GM21367 (cell line): ENCODE data around the gene UNC45B.
"Not testable (repeated sequence)": the region's sequence is repeated elsewhere in the genome, so short reads cannot be mapped to it uniquely, and the experiment has no call there.

ENCODE experiments used
- ATAC-seq: cut with Tn5 transposase; IDR thresholded peaks from one replicate; pipeline ENCODE4 v1.9.1; 2021; ENCODE audit not compliant: unreplicated experiment

The UNC45B gene

GRCh38 chr17:35170968-35171771, 23.6 kb downstream of the UNC45B start:
- ATAC-seq = no peak

GRCh38 chr17:35171834-35172233, 24.2 kb downstream of the UNC45B start:
- no peak for ATAC-seq

- ATAC-seq = not testable (repeated sequence)
Observed at GRCh38 chr17:35172321-35172720, 24.7 kb downstream of the UNC45B start.

GRCh38 chr17:35174835-35175334, 27.3 kb downstream of the UNC45B start:
- ATAC-seq = no peak

GRCh38 chr17:35175638-35176415, 28.2 kb downstream of the UNC45B start:
- no peak for ATAC-seq

GRCh38 chr17:35176897-35177296, 29.3 kb downstream of the UNC45B start:
- no peak for ATAC-seq

- ATAC-seq = not testable (repeated sequence)
Observed at GRCh38 chr17:35179379-35179778, 31.8 kb downstream of the UNC45B start.

GRCh38 chr17:35183332-35183731, 35.7 kb downstream of the UNC45B start:
- no peak for ATAC-seq

- ATAC-seq = no peak
Observed at GRCh38 chr17:35184274-35184673, 36.7 kb downstream of the UNC45B start.

- ATAC-seq = no peak
Observed at GRCh38 chr17:35185849-35186248, 38.2 kb downstream of the UNC45B start.

GRCh38 chr17:35187481-35187880, 39.9 kb downstream of the UNC45B start:
- ATAC-seq = no peak

- ATAC-seq = no peak
Observed at GRCh38 chr17:35188111-35188510, 40.5 kb downstream of the UNC45B start.

GRCh38 chr17:35189291-35189690, 41.7 kb downstream of the UNC45B start:
- no peak for ATAC-seq

GRCh38 chr17:35191001-35191695, 43.5 kb downstream of the UNC45B start:
- ATAC-seq = no peak

GRCh38 chr17:35192708-35193107, 45.1 kb downstream of the UNC45B start:
- no peak for ATAC-seq

GRCh38 chr17:35194001-35194400, 46.4 kb downstream of the UNC45B start, which contains the start of gene SLC35G3:
Gene SLC35G3 (minus strand): TSS chr17:35194393. CDS start chr17:35194307, 86 bp downstream.
- ATAC-seq = not testable (repeated sequence)

- not testable (repeated sequence) for ATAC-seq
Observed at GRCh38 chr17:35195062-35195461, 47.4 kb downstream of the UNC45B start.

GRCh38 chr17:35202582-35202981, 55.0 kb downstream of the UNC45B start:
- ATAC-seq = not testable (repeated sequence)

- ATAC-seq = no peak
Observed at GRCh38 chr17:35210741-35211140, 63.1 kb downstream of the UNC45B start.

- ATAC-seq = no peak
Observed at GRCh38 chr17:35212668-35213067, 65.1 kb downstream of the UNC45B start.

GRCh38 chr17:35213412-35213940, 65.9 kb downstream of the UNC45B start:
- no peak for ATAC-seq
